H9 (cell line): ENCODE measurements around the gene TACO1. TPM values are rescaled to one million over a fixed set of nuclear protein-coding genes. Genes with fewer than 3 reads are reported as not detected.

Experiments
- DNase-seq: peaks from one replicate; pipeline ENCODE4 v3.0.0-alpha.2; 2017
- H2AFZ ChIP-seq: one replicate; pipeline ENCODE4 v1.6.1; 2013; ENCODE audit warnings: mild to moderate bottlenecking, low read length, control low read depth, moderate library complexity
- H2AK5ac ChIP-seq: 2 replicates; pipeline ENCODE4 v1.6.1; 2013; ENCODE audit warnings: low read length, control low read depth, mixed read lengths; ENCODE audit not compliant: insufficient read length
- H2BK120ac ChIP-seq: one replicate; pipeline ENCODE4 v1.6.1; 2013; ENCODE audit warnings: low read depth, mild to moderate bottlenecking, low read length, control low read depth, inconsistent platforms; ENCODE audit not compliant: poor library complexity, severe bottlenecking
- H2BK12ac ChIP-seq: 2 replicates; pipeline ENCODE4 v1.6.1; 2013; ENCODE audit warnings: low read length, control low read depth, mixed read lengths, low read depth; ENCODE audit not compliant: insufficient read length
- H2BK15ac ChIP-seq: 2 replicates; pipeline ENCODE4 v1.6.1; 2013; ENCODE audit warnings: low read depth, low read length, control low read depth
- H2BK20ac ChIP-seq: one replicate; pipeline ENCODE4 v1.6.1; 2013; ENCODE audit warnings: low read depth, mild to moderate bottlenecking, low read length, control low read depth, inconsistent platforms; ENCODE audit not compliant: poor library complexity, severe bottlenecking
- H2BK5ac ChIP-seq: 2 replicates; pipeline ENCODE4 v1.6.1; 2013; ENCODE audit warnings: low read length, control low read depth, mixed read lengths; ENCODE audit not compliant: insufficient read length
- H3K14ac ChIP-seq: 2 replicates; pipeline ENCODE4 v1.6.1; 2013; ENCODE audit warnings: low read length, control low read depth; ENCODE audit not compliant: insufficient read depth
- H3K18ac ChIP-seq: 2 replicates; pipeline ENCODE4 v1.6.1; 2013; ENCODE audit warnings: low read depth, mild to moderate bottlenecking, mixed read lengths, low read length, control low read depth; ENCODE audit not compliant: insufficient read length
- H3K23ac ChIP-seq: 2 replicates; pipeline ENCODE4 v1.6.1; 2013; ENCODE audit warnings: low read length, control low read depth, mixed read lengths, low read depth; ENCODE audit not compliant: insufficient read length
- H3K23me2 ChIP-seq: 2 replicates; pipeline ENCODE4 v1.6.1; 2013; ENCODE audit warnings: low read depth, mild to moderate bottlenecking, mixed read lengths, low read length, control low read depth; ENCODE audit not compliant: insufficient read length, poor library complexity, severe bottlenecking
- H3K27ac ChIP-seq: 2 replicates; pipeline ENCODE4 v1.5.1; 2013; ENCODE audit warnings: low read length, control low read depth, mixed read lengths, low read depth; ENCODE audit not compliant: insufficient read length
- H3K27me3 ChIP-seq: 2 replicates; pipeline ENCODE4 v1.6.1; 2013; ENCODE audit warnings: low read length, control low read depth, inconsistent platforms; ENCODE audit not compliant: insufficient read depth
- H3K4ac ChIP-seq: 2 replicates; pipeline ENCODE4 v1.6.1; 2013; ENCODE audit warnings: low read depth, mild to moderate bottlenecking, control low read depth, inconsistent platforms, low read length, moderate library complexity
- H3K4me1 ChIP-seq: 2 replicates; pipeline ENCODE4 v1.6.1; 2013; ENCODE audit warnings: low read length, control low read depth, inconsistent platforms; ENCODE audit not compliant: insufficient read depth
- H3K4me2 ChIP-seq: 2 replicates; pipeline ENCODE4 v1.6.1; 2013; ENCODE audit warnings: low read length, control low read depth, mixed read lengths; ENCODE audit not compliant: insufficient read length, insufficient read depth
- H3K56ac ChIP-seq: 2 replicates; pipeline ENCODE4 v1.6.1; 2013; ENCODE audit warnings: low read depth, mild to moderate bottlenecking, mixed read lengths, low read length, control low read depth; ENCODE audit not compliant: insufficient read length
- H3K79me1 ChIP-seq: 2 replicates; pipeline ENCODE4 v1.6.1; 2013; ENCODE audit warnings: low read depth, mild to moderate bottlenecking, moderate library complexity, low read length, control low read depth, inconsistent platforms; ENCODE audit not compliant: insufficient read depth, poor library complexity, severe bottlenecking
- H3K79me2 ChIP-seq: 2 replicates; pipeline ENCODE4 v1.6.1; 2013; ENCODE audit warnings: low read length, control low read depth, inconsistent platforms; ENCODE audit not compliant: insufficient read depth
- H3K9ac ChIP-seq: 2 replicates; pipeline ENCODE4 v1.6.1; 2013; ENCODE audit warnings: low read length, control low read depth, mixed read lengths; ENCODE audit not compliant: insufficient read length; ENCODE audit errors: extremely low read depth
- H3K9me3 ChIP-seq: one replicate; pipeline ENCODE4 v1.6.1; 2013; ENCODE audit warnings: low read depth, low read length, inconsistent platforms; ENCODE audit not compliant: control insufficient read depth
- H3T11ph ChIP-seq: one replicate; pipeline ENCODE4 v1.6.1; 2013; ENCODE audit warnings: mild to moderate bottlenecking, low read length, control low read depth, inconsistent platforms
- H4K20me1 ChIP-seq: one replicate; pipeline ENCODE4 v1.6.1; 2013; ENCODE audit not compliant: control insufficient read depth, insufficient read length, insufficient read depth
- H4K5ac ChIP-seq: 2 replicates; pipeline ENCODE4 v1.6.1; 2013; ENCODE audit warnings: low read depth, mild to moderate bottlenecking, mixed read lengths, low read length, control low read depth; ENCODE audit not compliant: insufficient read length
- H4K8ac ChIP-seq: replicated peaks from 2 replicates; pipeline ENCODE4 v1.6.1; 2013; ENCODE audit warnings: low read length, control low read depth, mixed read lengths, low read depth; ENCODE audit not compliant: insufficient read length
- H4K91ac ChIP-seq: 2 replicates; pipeline ENCODE4 v1.6.1; 2013; ENCODE audit warnings: low read depth, mild to moderate bottlenecking, moderate library complexity, mixed read lengths, low read length, control low read depth; ENCODE audit not compliant: insufficient read length
- H3K27ac Mint-ChIP-seq, 3 experiments: 2 replicates in 2 of 3; 3 replicates in 1 of 3; pipeline ENCODE4 v1.8.0; 2020 to 2021; ENCODE audit warnings: mixed read lengths in 3 of 3, mild to moderate bottlenecking in 1 of 3, moderate library complexity in 1 of 3
- H3K27me3 Mint-ChIP-seq: 2 replicates; pipeline ENCODE4 v1.8.0; 2021; ENCODE audit warnings: low read depth, mild to moderate bottlenecking, moderate library complexity, mixed read lengths
- H3K36me3 Mint-ChIP-seq, 3 experiments: 2 replicates in 2 of 3; 3 replicates in 1 of 3; pipeline ENCODE4 v1.8.0; 2020 to 2021; ENCODE audit warnings: low read depth in 3 of 3, mixed read lengths in 3 of 3; ENCODE audit not compliant: insufficient read depth in 1 of 3
- H3K4me1 Mint-ChIP-seq, 2 experiments: 2 replicates each; pipeline ENCODE4 v1.8.0; 2020; ENCODE audit warnings: mixed read lengths in 2 of 2
- H3K4me3 Mint-ChIP-seq, 2 experiments: 2 replicates in 1 of 2; 3 replicates in 1 of 2; pipeline ENCODE4 v1.8.0; 2020 to 2021; ENCODE audit warnings: mild to moderate bottlenecking in 2 of 2, mixed read lengths in 2 of 2, moderate library complexity in 1 of 2
- H3K9me3 Mint-ChIP-seq, 2 experiments: 2 replicates in 1 of 2; 3 replicates in 1 of 2; pipeline ENCODE4 v1.8.0; 2020; ENCODE audit warnings: mild to moderate bottlenecking in 2 of 2, mixed read lengths in 2 of 2, moderate library complexity in 1 of 2
- CTCF ChIP-seq: fragments of 200-600 bp; sonication (generic); conservative IDR thresholded peaks from 3 replicates; pipeline ENCODE4 v1.8.0; 2021; ENCODE audit warnings: antibody characterized with exemption, mild to moderate bottlenecking
- WGBS: extraction: QIAGEN DNeasy Blood & Tissue Kit; methylation state at CpG from one replicate; pipeline ENCODE4 v1.1.7; 2013; ENCODE audit warnings: missing lambda C conversion rate, low lambda C conversion rate, mixed read lengths; ENCODE audit not compliant: insufficient read length; ENCODE audit errors: extremely low coverage; 5-methylcytosine and 5-hydroxymethylcytosine counted together
- long read RNA-seq: library from polyadenylated mRNA; unstranded; transcript quantifications from one replicate; pipeline ENCODE4 v2.0.0, GENCODE V29; 2020
- total RNA-seq: library from RNA; stranded (reverse); gene quantifications from 2 replicates; pipeline ENCODE4 v1.2.1, GENCODE V29; 2021

TACO1 gene
- total RNA-seq: 28.9 and 30.2 TPM in 2 replicates
- long read RNA-seq, transcript TACO1-201 (5 exons, 1,469 nt): major isoform, 126 of 134 reads
- long read RNA-seq, partial matches to known transcripts: 0 of 134 reads
- long read RNA-seq, other reads (novel, unspliced or antisense): 7 of 134 reads

GRCh38 chr17:63600569-63601438 is at the start of gene TACO1:
Gene TACO1, plus strand, starts transcription at chr17:63600895. Its CDS starts 189 bp downstream, at chr17:63601084.
- Histone ChIP-seq H3K9ac (peak within 1 kb of the TSS; percentile 66), H2BK12ac (no peak within 1 kb of the TSS), H2AK5ac (no peak within 1 kb of the TSS), H4K20me1 (no peaks in the 10 kb centered on the region), H2BK15ac (no peak within 1 kb of the TSS), H4K91ac (no peak within 1 kb of the TSS), H3K27me3 (no peaks in the 10 kb centered on the region), H2AFZ (peak within 1 kb of the TSS; percentile 81), H3K4ac (no peak within 1 kb of the TSS), H3K14ac (peak within 1 kb of the TSS; percentile 69), H3T11ph (no peak within 1 kb of the TSS), H2BK120ac (no peak within 1 kb of the TSS), H4K8ac (no peak within 1 kb of the TSS), H3K27ac (no peak within 1 kb of the TSS), H4K5ac (no peak within 1 kb of the TSS), H3K18ac (peak within 1 kb of the TSS; percentile 18), H3K4me2 (peak within 1 kb of the TSS; percentile 72), H2BK20ac (no peak within 1 kb of the TSS), H2BK5ac (no peak within 1 kb of the TSS), H3K23ac (no peak within 1 kb of the TSS), H3K9me3 (no peaks in the 10 kb centered on the region), H3K79me2 (no peaks in the 10 kb centered on the region), H3K4me1 (no peaks in the 10 kb centered on the region), H3K23me2 (no peaks in the 10 kb centered on the region), H3K56ac (no peak within 1 kb of the TSS), H3K79me1 (no peaks in the 10 kb centered on the region)
- H3K9me3 Mint-ChIP-seq: no peaks in the 10 kb centered on the region
- H3K27me3 Mint-ChIP-seq: no peaks in the 10 kb centered on the region
- H3K4me3 Mint-ChIP-seq: peak within 1 kb of the TSS; percentile 84 to 91
- H3K4me1 Mint-ChIP-seq: peaks cover 9 to 12% of the 10 kb centered on the region in 2 experiments
- no CpG with 5 or more reads among the region's 61 CpGs for WGBS
- H3K27ac Mint-ChIP-seq: peak within 1 kb of the TSS; percentile 60 to 92 (median 89)
- DNase-seq: peak; percentile 90
- peaks cover 0 to 16% (median 13%) of the 10 kb centered on the region in 3 experiments; a peak in 6 of 7 replicates for H3K36me3 Mint-ChIP-seq
- TF ChIP-seq CTCF: no peak
